Iris pigment epithelial cell (primary cell): ENCODE results near the gene SGMS2.
A peak's percentile ranks its signal among the peaks of the same experiment; 100 is the strongest.

Experiments
- DNase-seq: peaks from one replicate; pipeline ENCODE4 v3.0.0-alpha.2; 2011; ENCODE audit warnings: low read depth

The SGMS2 gene

DNA sequence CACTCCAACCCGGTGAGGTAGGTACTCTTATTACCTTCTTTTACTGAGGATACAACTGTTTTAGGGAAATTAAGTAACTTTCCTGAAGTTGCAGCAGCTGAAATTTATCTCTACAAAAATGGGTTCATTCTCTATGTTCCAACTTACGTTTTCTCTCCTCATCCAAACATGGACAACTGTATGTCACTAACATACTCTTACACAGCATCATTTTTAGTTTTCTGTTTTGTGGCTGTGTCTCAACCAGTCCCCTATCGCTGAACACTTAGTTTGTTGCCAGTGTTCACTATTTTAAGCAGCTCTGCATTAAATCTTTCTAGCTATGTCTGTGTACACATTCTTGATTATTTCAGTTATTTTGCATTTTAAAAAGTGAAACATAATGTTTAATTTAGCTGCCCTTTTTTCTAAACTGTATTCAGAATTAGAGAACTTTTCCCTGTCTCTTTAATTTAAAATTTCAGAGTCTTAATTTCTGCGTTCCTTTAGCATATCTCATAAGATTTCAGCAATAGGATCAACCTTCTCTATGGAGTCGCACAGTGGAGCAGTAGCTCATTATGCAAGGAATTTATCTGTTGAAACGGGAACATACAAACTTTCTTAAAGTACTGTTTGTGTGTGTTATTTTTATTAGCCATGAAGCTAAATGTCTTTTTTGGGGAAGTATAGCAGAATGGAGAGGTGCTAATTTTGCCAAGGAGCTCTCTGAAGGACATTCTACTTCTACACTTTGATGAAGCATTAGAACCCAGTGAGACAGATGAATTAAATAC is 3.8 kb downstream of the SGMS2 start:
- no peak for DNase-seq

DNA sequence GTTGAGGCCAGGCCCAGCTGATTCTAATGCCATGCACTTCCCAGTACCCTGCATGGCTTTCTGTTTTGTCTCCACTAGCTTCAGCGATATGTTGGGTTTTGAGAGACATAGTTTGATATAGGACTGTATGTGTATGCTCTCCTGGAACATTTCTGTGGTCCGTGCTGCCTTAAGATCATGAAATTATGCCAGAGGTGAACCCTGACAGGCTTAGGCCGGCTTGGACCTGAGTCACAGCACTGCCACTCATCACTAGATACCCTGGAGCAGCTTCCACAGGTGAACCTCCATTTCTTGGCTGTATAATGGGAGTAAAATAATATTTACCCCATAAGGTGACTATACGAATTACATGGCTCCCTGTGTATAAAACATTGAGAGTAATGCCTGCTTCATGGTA is 6.4 kb downstream of the SGMS2 start:
- DNase-seq = no peak

- no peak for DNase-seq
Observed at GRCh38 chr4:107832275-107832807, 7.6 kb downstream of the SGMS2 start.

DNA sequence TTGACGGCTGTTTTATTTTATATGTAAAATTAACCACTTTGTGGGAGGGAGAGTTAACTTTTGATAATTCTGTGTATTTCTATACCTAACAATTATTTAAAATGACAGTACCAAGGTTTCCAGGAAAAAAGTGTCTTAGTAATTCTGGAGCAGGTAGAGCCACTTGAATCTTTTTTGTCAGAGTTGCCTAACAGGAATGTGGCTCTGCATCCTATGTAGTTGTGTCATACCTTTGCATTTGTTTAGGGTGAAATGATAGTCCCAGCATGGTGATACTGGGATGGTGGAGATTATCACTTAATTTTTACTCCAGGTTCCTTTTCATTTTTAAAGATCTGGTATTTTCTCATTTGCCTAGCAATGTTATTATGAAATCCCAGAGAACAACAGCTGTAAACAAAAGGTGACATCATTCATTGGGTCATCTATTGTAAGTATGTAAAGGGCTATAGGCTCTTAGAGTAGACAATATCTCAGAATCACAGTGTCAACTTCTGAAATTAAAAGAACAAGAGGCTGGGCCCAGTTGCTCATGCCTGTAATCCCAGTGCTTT is 9.6 kb downstream of the SGMS2 start:
- no peak for DNase-seq

DNA sequence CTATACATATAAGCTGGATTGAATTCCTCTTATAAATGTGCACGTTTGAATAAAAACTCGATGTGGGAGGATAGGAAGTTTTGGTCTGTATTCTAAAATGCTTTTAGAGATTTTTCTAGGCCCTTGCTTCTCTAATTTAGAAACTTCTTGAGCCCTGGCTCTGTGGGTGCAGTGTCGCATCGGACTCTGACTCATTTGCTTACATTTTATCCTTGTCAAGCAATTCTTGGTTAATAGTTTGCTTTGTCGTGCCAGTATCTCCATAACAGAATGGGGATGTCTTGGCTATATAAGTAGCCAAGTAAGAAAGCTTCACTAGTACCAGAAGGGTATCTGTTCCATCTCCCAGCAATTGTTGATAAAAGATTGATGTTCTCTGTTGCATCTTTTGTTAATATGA is 10.7 kb downstream of the SGMS2 start:
- peak; percentile 43 for DNase-seq

DNA sequence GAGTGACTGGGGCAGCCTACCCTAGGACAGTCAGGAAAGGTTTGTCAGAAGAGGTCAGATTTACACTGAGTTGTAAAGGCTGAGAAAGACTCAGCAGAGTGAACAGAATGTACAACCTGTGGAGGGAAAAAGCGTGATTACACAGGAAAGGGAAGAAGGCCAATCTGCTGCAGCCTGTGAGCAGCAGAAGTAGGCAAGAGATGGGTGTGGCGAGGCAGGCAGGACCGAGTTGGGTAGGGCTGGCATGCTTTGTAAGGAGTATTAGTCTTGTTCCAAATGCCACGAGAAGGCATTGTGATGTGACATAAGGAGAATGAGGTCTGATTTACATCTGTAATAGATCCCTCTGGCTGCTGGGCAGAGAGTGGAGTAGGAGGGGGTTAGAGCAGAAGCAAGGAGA is 12.6 kb downstream of the SGMS2 start:
- DNase-seq = no peak

- DNase-seq = peak; percentile 63
Observed at GRCh38 chr4:107837776-107838618, 13.3 kb downstream of the SGMS2 start.

- DNase-seq = peak; percentile 60
Observed at GRCh38 chr4:107838861-107839565, 14.3 kb downstream of the SGMS2 start.

DNA sequence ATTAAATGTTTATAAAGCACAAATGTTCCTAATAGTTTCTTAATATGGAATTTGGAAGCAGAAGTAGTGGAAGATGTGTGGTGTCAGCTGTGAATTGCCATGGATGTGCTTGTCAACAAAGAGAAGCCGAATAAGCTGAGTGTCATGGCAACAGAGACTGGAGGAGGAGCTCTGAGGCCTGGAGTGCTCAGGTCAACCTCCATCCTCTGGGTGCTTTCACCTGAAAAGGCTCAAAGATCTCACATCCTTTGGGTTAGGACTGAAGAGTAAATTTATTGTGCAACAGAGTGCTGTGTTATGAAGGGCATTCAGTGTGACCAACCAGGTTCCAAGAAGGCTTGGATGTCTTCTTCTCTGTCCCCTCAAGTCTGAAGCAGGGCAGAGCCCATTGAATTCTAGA is 18.7 kb downstream of the SGMS2 start:
- DNase-seq = no peak

DNA sequence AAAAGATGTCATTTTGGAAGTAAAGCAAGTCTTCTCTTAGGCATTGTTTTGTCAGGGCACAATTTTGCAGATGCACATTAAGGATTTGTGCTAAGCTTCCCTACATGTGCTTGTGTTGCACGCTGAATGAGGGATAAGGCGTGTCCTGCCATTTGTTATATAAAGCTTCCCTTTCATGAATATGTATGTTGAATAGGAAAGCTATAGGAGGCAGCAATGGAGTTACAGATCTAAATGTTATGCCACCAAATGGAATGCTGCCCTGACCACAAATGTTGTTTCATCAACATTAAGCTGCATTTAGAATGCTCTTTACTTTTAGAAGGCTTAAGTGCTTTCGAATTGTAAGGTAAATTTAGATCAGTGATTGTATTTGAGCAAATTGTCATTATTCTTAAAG is 20.9 kb downstream of the SGMS2 start:
- no peak for DNase-seq

GRCh38 chr4:107850438-107850837 is 25.7 kb downstream of the SGMS2 start:
- DNase-seq = no peak

DNA sequence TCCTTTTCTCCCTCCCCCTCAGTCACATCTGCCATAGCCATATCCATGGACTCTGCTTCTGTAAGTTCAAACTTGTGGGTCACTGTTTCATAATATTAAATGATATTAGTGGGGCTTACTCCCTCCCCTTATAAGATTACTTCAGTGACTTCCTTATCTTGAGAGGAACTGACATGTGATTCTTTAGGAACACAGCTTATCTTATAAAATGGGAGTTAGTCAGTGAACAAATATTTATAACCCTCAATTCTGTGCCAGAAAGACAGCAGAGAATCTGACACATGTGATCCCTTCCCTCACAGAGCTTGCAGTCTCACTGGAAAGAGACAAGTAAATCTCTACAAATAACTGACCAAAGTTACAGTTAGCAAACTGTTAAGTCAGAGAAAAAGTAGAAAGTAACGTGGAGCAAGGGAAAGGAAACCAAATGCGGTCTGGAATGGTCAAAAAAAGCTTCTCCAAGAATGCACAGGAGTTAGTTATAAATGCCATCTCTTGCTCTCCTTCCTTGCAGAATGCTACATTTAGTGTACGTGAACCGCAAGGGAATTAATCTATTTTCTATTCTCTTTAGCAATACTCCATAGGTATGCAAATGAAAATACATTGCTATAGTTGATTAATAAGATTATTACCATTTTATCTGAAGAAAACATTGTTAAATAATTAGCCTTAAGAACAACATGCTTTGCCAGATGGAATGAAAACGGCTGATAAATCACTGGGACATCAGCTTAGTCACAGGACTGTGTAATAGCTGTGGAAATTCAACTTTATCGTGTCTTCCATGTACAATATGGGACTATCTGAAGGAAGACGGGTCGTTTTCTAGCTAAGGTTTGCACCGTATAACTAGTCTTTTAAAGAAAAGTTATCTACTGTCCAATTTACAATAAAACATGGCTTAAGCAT is 29.0 kb downstream of the SGMS2 start:
- DNase-seq = peak; percentile 88

DNA sequence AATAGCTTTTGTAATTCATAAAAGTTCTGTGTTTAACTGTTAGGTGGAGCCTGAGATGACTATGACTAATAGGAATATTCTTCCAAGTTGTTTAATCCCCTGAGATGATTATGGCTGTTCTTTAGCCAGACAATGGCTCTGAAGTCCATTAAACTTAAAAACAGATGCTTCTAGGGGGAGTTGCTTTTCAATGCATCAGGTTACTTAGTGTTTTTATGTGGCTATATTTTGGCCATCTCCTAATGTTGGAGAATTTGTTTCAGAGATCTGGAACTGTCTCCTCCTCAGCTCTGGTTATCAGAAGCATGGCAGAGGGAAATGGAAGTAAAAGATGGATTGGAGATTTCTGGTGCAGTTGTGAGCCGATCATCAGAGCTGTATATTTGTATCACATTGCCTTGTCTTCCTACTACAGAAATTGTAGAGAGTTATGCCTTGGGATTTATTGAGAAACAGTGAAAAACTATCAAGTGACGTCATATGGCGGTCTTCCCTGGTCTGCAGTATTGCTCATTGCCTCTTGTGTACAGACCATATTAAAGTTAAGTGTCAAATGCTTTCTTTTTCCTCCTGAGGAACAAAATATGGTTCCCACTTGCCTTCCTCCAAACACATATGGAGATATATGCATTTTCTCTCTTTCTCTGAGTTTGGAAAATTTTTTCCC is 29.8 kb downstream of the SGMS2 start:
- DNase-seq = peak; percentile 65

- DNase-seq = no peak
Observed at GRCh38 chr4:107855723-107856122, 31.0 kb downstream of the SGMS2 start.

DNA sequence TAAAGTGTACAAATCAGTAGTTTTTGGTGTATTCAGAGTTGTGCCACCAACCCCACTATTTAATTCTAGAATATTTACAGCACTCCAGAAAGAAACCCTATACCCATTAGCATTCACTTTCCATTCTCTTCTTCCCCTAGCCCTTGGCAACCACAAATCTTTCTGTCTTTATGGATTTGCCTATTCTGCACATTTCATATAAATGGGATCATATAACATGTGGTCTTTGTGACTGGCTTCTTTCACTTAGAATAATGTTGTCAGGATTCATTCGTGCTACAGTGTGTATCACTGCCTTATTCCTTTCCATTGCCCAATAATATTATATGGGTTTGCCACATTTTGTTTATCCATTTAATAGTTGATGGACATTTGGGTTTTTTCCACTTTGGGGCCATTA is 32.2 kb downstream of the SGMS2 start:
- no peak for DNase-seq

- DNase-seq = no peak
Observed at GRCh38 chr4:107857741-107858140, 33.0 kb downstream of the SGMS2 start.

DNA sequence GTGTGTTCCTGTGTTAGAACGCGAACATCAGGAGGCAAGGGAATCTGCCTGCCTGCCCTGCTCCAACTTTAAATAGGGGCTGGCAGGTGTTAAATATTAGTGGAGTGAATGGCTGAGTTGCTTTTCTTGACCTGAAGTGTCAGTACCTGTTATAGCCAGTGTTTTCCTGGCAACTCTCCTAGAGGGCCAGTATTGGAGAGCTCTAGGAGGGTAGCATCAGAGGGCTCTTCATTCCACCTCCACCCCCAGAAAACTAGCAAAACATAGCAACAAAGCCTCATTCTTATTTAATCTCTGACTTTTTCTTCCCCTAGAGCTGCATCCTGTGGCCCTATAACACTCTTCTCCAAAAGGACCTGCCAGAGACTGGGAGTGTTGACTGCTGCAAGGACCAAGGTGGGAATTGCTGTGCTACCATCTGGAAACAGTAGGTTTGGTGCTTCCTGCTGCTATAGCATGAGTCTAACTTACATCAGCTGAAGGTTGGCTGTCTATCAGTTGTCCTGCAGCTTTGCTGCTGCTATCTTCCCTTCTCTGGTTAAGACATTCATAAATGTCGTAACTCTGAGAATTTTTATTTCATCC is 33.5 kb downstream of the SGMS2 start:
- no peak for DNase-seq

GRCh38 chr4:107862658-107863057 is 37.9 kb downstream of the SGMS2 start:
- peak; percentile 91 for DNase-seq

DNA sequence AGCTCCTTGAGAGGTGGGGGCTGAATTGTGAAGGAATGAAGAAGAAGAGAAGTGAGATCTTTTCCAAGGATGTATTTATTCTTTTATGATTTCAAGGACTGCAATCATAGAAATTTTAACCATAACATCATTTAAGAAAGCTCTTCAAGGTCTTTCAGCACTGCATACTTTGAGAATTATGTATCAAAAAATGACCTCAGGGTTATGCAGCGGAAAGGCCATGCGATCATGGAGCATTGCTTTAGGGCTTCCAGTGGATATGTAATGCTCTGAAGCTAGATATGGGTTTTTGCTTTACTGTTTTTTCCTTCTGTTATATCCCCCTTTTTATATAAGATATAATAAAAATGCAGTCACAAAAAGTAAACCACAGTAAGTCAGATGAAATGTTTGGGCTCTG is 38.7 kb downstream of the SGMS2 start:
- peak; percentile 60 for DNase-seq

DNA sequence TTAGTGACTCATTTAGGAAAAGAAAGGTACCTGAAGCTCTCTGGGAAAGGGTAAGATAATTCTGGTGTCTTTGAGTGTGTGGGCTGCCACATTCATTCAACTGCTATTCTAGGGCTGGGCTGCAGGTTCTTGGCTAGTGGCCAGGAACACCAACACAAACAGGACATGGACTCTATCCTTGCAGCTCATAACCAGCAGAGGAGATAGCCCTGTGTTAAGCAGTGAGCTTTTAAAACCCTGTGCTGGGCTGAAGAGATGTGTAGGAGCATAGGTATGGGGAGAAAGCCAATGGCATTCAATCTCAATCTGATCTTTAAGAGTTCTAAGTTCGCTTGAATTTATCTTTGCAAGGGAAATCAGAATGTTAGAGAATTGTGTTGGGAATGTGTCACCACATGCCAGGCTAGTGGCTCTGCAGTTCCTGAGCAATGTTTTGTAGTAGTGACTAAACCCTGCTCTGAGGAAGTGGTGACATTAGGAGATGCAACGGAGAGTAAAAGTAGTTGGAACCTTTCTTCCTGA is 39.2 kb downstream of the SGMS2 start:
- peak; percentile 64 for DNase-seq
